Muscle of leg (tissue), 11 donors: Measurements from ENCODE around the gene KCNQ4. TPM values are rescaled to one million over a fixed set of nuclear protein-coding genes. Genes with fewer than 3 reads are reported as not detected.

Source experiments
- DNase-seq: peaks from one replicate; pipeline ENCODE4 v3.0.0; 2013
- H3K27ac ChIP-seq: one replicate; pipeline ENCODE4 v1.5.1; 2013; ENCODE audit warnings: mild to moderate bottlenecking, low read length, control low read depth
- H3K27me3 ChIP-seq: one replicate; pipeline ENCODE4 v1.6.1; 2013; ENCODE audit warnings: low read length; ENCODE audit not compliant: control insufficient read depth, insufficient read depth
- H3K36me3 ChIP-seq: one replicate; pipeline ENCODE4 v1.6.1; 2013; ENCODE audit warnings: low read length; ENCODE audit not compliant: control insufficient read depth, insufficient read depth
- H3K4me1 ChIP-seq: one replicate; pipeline ENCODE4 v1.6.1; 2013; ENCODE audit warnings: low read length; ENCODE audit not compliant: control insufficient read depth, insufficient read depth
- H3K4me3 ChIP-seq: one replicate; pipeline ENCODE4 v1.5.1; 2013; ENCODE audit warnings: low read length, control low read depth
- H3K9me3 ChIP-seq: replicated peaks from 2 replicates; pipeline ENCODE4 v1.6.1; 2013; ENCODE audit warnings: low read depth, low read length; ENCODE audit not compliant: control insufficient read depth
- WGBS: methylation state at CpG from one replicate; pipeline ENCODE4 v1.1.5; 2013; ENCODE audit warnings: missing lambda C conversion rate; ENCODE audit not compliant: insufficient coverage; 5-methylcytosine and 5-hydroxymethylcytosine counted together
- polyA plus RNA-seq, 8 donors: library from polyadenylated mRNA; unstranded; fragments of 120-200 nt; gene quantifications; one replicate each; pipeline versions ENCODE4 v1.2.1 to v1.2.3, GENCODE V29; 2013; ENCODE audit warnings: inconsistent platforms in 1 of 8, low replicate concordance in 1 of 8; ENCODE audit not compliant: insufficient read length in 8 of 8, insufficient read depth in 1 of 8
- total RNA-seq: library from RNA; stranded (reverse); fragments of 120-200 nt; gene quantifications from one replicate; pipeline ENCODE4 v1.2.4, GENCODE V29; 2013

Gene KCNQ4
- total and polyA plus RNA-seq, 9 donors = 6.3 to 33.1 (median 22.1) TPM

- 69% methylated on average over 6 of the region's 9 CpGs for WGBS
- Histone ChIP-seq H3K4me3 (no peak overlapping the region), H3K4me1 (peaks cover 47% of the 10 kb centered on the region), H3K36me3 (no peaks in the 10 kb centered on the region), H3K27ac (no peak overlapping the region), H3K27me3 (peaks cover 19% of the 10 kb centered on the region), H3K9me3 (no peaks in the 10 kb centered on the region)
- no peak for DNase-seq
Observed at GRCh38 chr1:40786171-40786994, 2.8 kb downstream of the KCNQ4 start.

- Histone ChIP-seq H3K4me1 (peaks cover 44% of the 10 kb centered on the region), H3K27me3 (peaks cover 15% of the 10 kb centered on the region), H3K36me3 (no peaks in the 10 kb centered on the region), H3K4me3 (no peak overlapping the region), H3K27ac (no peak overlapping the region), H3K9me3 (no peaks in the 10 kb centered on the region)
- DNase-seq = no peak
- 93% methylated on average over 4 of the region's 9 CpGs for WGBS
Observed at GRCh38 chr1:40786995-40787705, 3.6 kb downstream of the KCNQ4 start.

DNA sequence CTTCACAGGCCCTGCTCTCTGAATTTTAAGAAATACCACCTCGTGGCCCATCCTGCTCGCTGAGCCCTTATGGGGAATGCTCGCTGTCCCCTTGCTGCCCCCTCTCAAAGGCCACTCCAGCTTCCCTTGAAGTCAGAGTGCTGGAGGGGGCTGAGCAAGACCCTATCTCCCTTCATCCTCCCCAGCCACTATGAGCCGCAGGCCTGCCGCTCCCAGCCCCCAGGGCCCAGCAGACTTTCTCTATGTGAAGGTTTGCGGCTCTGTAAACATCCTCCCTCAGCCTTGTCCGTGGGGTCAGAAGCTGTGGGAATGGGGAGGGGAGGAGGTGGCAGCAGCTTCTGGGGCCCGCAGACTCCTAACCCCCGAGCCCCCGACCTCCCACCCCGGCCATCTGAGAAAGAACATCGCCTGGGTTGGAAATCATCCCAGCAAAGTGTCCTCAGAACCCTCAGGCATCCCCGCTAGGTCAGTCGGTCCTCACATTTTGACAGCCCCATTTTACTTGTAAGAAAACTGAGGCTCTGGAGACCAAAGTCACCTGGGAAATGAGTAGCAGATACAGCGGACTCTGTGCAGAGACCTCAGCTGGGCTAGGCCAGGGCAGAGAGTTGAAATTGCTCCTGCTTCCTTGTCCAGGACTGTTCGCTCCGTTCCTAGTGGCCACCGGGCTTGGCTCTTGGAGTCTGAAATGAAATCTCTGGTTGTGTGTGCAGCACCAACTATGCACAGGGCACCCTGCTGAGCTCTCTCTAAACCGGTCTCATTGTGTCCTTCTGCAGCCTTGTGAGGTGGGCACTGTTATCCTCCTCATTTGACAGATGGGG is 4.4 kb downstream of the KCNQ4 start:
- H3K4me1 ChIP-seq = peaks cover 39% of the 10 kb centered on the region
- no peak overlapping the region for H3K4me3 ChIP-seq
- H3K9me3 ChIP-seq = no peaks in the 10 kb centered on the region
- no peaks in the 10 kb centered on the region for H3K36me3 ChIP-seq
- no peak for DNase-seq
- no peak overlapping the region for H3K27ac ChIP-seq
- WGBS = 63% methylated on average over 13 of the region's 19 CpGs
- peaks cover 9% of the 10 kb centered on the region for H3K27me3 ChIP-seq

GRCh38 chr1:40788561-40789341 is 5.2 kb downstream of the KCNQ4 start:
- H3K27me3 ChIP-seq = peaks cover 5% of the 10 kb centered on the region
- H3K27ac ChIP-seq = no peak overlapping the region
- WGBS = 87% methylated on average over 10 of the region's 17 CpGs
- no peaks in the 10 kb centered on the region for H3K36me3 ChIP-seq
- H3K4me3 ChIP-seq = no peak overlapping the region
- H3K4me1 ChIP-seq = peaks cover 34% of the 10 kb centered on the region
- no peak for DNase-seq
- H3K9me3 ChIP-seq = no peaks in the 10 kb centered on the region

DNA sequence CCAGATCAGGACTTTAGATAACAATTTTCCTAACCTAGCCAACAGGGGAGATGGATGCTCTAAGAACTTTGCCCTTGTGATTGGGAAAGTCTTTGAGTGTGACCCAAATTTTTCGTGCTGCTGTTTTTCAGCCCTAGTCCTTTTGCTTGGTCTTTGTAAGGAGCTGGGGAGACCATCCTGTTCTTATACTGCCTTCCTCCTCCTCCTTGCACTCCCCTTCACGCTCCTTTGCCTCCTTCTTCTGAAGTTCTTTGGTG is 5.7 kb downstream of the KCNQ4 start:
- Histone ChIP-seq H3K9me3 (no peaks in the 10 kb centered on the region), H3K4me3 (no peak overlapping the region), H3K4me1 (peaks cover 34% of the 10 kb centered on the region), H3K27ac (no peak overlapping the region), H3K27me3 (peaks cover 5% of the 10 kb centered on the region), H3K36me3 (no peaks in the 10 kb centered on the region)
- 33% methylated on average over 1 of the region's 2 CpGs for WGBS
- no peak for DNase-seq

- H3K9me3 ChIP-seq = no peaks in the 10 kb centered on the region
- H3K27me3 ChIP-seq = peaks cover 2% of the 10 kb centered on the region
- no peak overlapping the region for H3K4me3 ChIP-seq
- H3K36me3 ChIP-seq = no peaks in the 10 kb centered on the region
- WGBS = 76% methylated on average over 5 of the region's 13 CpGs
- no peak overlapping the region for H3K27ac ChIP-seq
- peaks cover 31% of the 10 kb centered on the region for H3K4me1 ChIP-seq
- no peak for DNase-seq
Observed at GRCh38 chr1:40789661-40790430, 6.3 kb downstream of the KCNQ4 start.

- no peak for DNase-seq
- Histone ChIP-seq H3K4me1 (peaks cover 34% of the 10 kb centered on the region), H3K27ac (no peak overlapping the region), H3K9me3 (no peaks in the 10 kb centered on the region), H3K4me3 (no peak overlapping the region), H3K27me3 (no peaks in the 10 kb centered on the region), H3K36me3 (no peaks in the 10 kb centered on the region)
- WGBS = 70% methylated on average over 5 of the region's 7 CpGs
Observed at GRCh38 chr1:40792036-40792435, 8.4 kb downstream of the KCNQ4 start.

GRCh38 chr1:40793617-40794016 is 10.0 kb downstream of the KCNQ4 start:
- no peak overlapping the region for H3K27ac ChIP-seq

DNA sequence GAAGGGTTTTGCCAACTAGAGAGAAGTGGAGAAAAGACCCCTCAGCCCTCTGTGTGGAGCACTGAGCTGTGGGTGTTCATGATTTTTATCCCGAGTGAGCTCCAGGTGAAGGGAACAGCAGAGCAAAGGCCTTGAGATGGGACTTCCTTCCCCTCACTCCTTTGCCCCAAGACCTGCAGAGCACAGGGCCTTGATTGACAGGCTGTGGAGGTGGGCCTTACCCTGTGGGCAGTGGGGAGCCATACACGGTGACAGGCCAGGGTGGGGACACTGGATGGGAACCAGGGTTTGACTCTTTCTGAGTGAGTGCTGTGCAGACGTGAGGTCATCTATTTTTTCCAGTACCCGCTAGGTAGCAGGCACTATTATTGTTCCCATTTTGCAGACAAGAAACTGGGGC is 10.5 kb downstream of the KCNQ4 start:
- Histone ChIP-seq H3K9me3 (no peaks in the 10 kb centered on the region), H3K4me1 (peaks cover 51% of the 10 kb centered on the region), H3K27ac (no peak overlapping the region), H3K27me3 (no peaks in the 10 kb centered on the region), H3K4me3 (no peak overlapping the region), H3K36me3 (no peaks in the 10 kb centered on the region)
- WGBS = 94% methylated on average over 2 of the region's 4 CpGs
- no peak for DNase-seq

More at GRCh38 chr1:40793617-40794016, 10.0 kb downstream of the KCNQ4 start:
- H3K4me1 ChIP-seq = peaks cover 46% of the 10 kb centered on the region
- no peaks in the 10 kb centered on the region for H3K36me3 ChIP-seq
- 89% methylated on average over 3 of the region's 3 CpGs for WGBS
- H3K9me3 ChIP-seq = no peaks in the 10 kb centered on the region
- no peaks in the 10 kb centered on the region for H3K27me3 ChIP-seq
- DNase-seq = no peak
- no peak overlapping the region for H3K4me3 ChIP-seq
